Stimulated activated naive CD8-positive, alpha-beta T cell treated with anti-CD3 and anti-CD28 coated beads, Interleukin-15, amount 100 ng/mL, for 72 hours (primary cell): ENCODE results near the gene GLRA3.
"Not testable (repeated sequence)": the region's sequence is repeated elsewhere in the genome, so short reads cannot be mapped to it uniquely, and the experiment has no call there.

ENCODE experiments used
- ATAC-seq: fragments of 150-1000 bp; cut with Tn5 transposase; 2 replicates; pipeline ENCODE4 v1.10.0; 2021; ENCODE audit warnings: mild to moderate bottlenecking, moderate library complexity
- DNase-seq, 2 donors: peaks; one replicate each; pipeline ENCODE4 v3.0.0; 2021 to 2022
- H3K27ac Mint-ChIP-seq, 2 donors: one replicate each; pipeline ENCODE4 v1.8.0; 2022; ENCODE audit warnings: mild to moderate bottlenecking in 2 of 2, mixed read lengths in 2 of 2, moderate library complexity in 2 of 2
- H3K27me3 Mint-ChIP-seq: one replicate; pipeline ENCODE4 v1.8.0; 2022; ENCODE audit warnings: mixed read lengths
- H3K4me1 Mint-ChIP-seq: one replicate; pipeline ENCODE4 v1.8.0; 2022; ENCODE audit warnings: mild to moderate bottlenecking, mixed read lengths
- H3K4me3 Mint-ChIP-seq, 2 donors: one replicate each; pipeline ENCODE4 v1.8.0; 2022; ENCODE audit warnings: mild to moderate bottlenecking in 2 of 2, mixed read lengths in 2 of 2, moderate library complexity in 1 of 2
- H3K9me3 Mint-ChIP-seq, 2 donors: one replicate each; pipeline ENCODE4 v1.8.0; 2022; ENCODE audit warnings: mixed read lengths in 2 of 2

The GLRA3 gene

GRCh38 chr4:174848596-174848995 is 19.5 kb upstream of the GLRA3 start:
- no peak for DNase-seq
- Mint-ChIP-seq H3K9me3 (no peaks in the 10 kb centered on the region), H3K4me3 (no peak overlapping the region), H3K27ac (no peak overlapping the region), H3K27me3 (no peaks in the 10 kb centered on the region), H3K4me1 (no peaks in the 10 kb centered on the region)
- ATAC-seq = no peak

- H3K4me3 Mint-ChIP-seq = no peak overlapping the region
- no peaks in the 10 kb centered on the region for H3K9me3 Mint-ChIP-seq
- DNase-seq (no peak), ATAC-seq (no peak)
- H3K4me1 Mint-ChIP-seq = no peaks in the 10 kb centered on the region
- H3K27me3 Mint-ChIP-seq = no peaks in the 10 kb centered on the region
- H3K27ac Mint-ChIP-seq = no peak overlapping the region
Measured at GRCh38 chr4:174847801-174848427, 18.9 kb upstream of the GLRA3 start.

- Mint-ChIP-seq H3K9me3 (peaks cover 0 to 5% of the 10 kb centered on the region in 2 donors), H3K27ac (no peak overlapping the region), H3K27me3 (peaks cover 13% of the 10 kb centered on the region), H3K4me1 (no peaks in the 10 kb centered on the region), H3K4me3 (no peak overlapping the region)
- ATAC-seq (no peak), DNase-seq (no peak)
Measured at GRCh38 chr4:174835536-174835935, 6.5 kb upstream of the GLRA3 start.

GRCh38 chr4:174834477-174834876 is 5.4 kb upstream of the GLRA3 start:
- ATAC-seq = no peak
- Mint-ChIP-seq H3K27ac (no peak overlapping the region), H3K4me3 (no peak overlapping the region), H3K9me3 (peaks cover 0 to 5% of the 10 kb centered on the region in 2 donors), H3K4me1 (peaks cover 1% of the 10 kb centered on the region), H3K27me3 (peaks cover 20% of the 10 kb centered on the region)
- DNase-seq = no peak

GRCh38 chr4:174826660-174827059 is 2.4 kb downstream of the GLRA3 start:
- DNase-seq (no peak), ATAC-seq (no peak)
- H3K9me3 Mint-ChIP-seq = peaks cover 0 to 5% of the 10 kb centered on the region in 2 donors
- H3K27me3 Mint-ChIP-seq = peaks cover 20% of the 10 kb centered on the region
- no peak overlapping the region for H3K4me3 Mint-ChIP-seq
- no peak overlapping the region for H3K27ac Mint-ChIP-seq
- peaks cover 11% of the 10 kb centered on the region for H3K4me1 Mint-ChIP-seq

GRCh38 chr4:174815282-174815681 is 13.8 kb downstream of the GLRA3 start:
- no peaks in the 10 kb centered on the region for H3K4me1 Mint-ChIP-seq
- H3K27me3 Mint-ChIP-seq = no peaks in the 10 kb centered on the region
- ATAC-seq (no peak), DNase-seq (no peak)
- no peak overlapping the region for H3K4me3 Mint-ChIP-seq
- no peak overlapping the region for H3K27ac Mint-ChIP-seq
- peaks cover 0 to 8% of the 10 kb centered on the region in 2 donors for H3K9me3 Mint-ChIP-seq

- no peak overlapping the region for H3K27ac Mint-ChIP-seq
Measured at GRCh38 chr4:174813292-174813691, 15.8 kb downstream of the GLRA3 start.

GRCh38 chr4:174810834-174811233 is 18.2 kb downstream of the GLRA3 start:
- DNase-seq (no peak), ATAC-seq (no peak)
- Mint-ChIP-seq H3K9me3 (peaks cover 0 to 8% of the 10 kb centered on the region in 2 donors), H3K4me3 (no peak overlapping the region), H3K4me1 (no peaks in the 10 kb centered on the region), H3K27me3 (no peaks in the 10 kb centered on the region), H3K27ac (no peak overlapping the region)

More at GRCh38 chr4:174813292-174813691, 15.8 kb downstream of the GLRA3 start:
- H3K9me3 Mint-ChIP-seq = peaks cover 0 to 8% of the 10 kb centered on the region in 2 donors
- H3K4me3 Mint-ChIP-seq = no peak overlapping the region
- no peaks in the 10 kb centered on the region for H3K27me3 Mint-ChIP-seq
- DNase-seq (no peak), ATAC-seq (no peak)
- H3K4me1 Mint-ChIP-seq = no peaks in the 10 kb centered on the region

- no peaks in the 10 kb centered on the region for H3K27me3 Mint-ChIP-seq
- H3K27ac Mint-ChIP-seq = no peak overlapping the region
- H3K4me1 Mint-ChIP-seq = no peaks in the 10 kb centered on the region
- DNase-seq (no peak), ATAC-seq (no peak)
- H3K4me3 Mint-ChIP-seq = no peak overlapping the region
- no peaks in the 10 kb centered on the region for H3K9me3 Mint-ChIP-seq
Measured at GRCh38 chr4:174808836-174809235, 20.2 kb downstream of the GLRA3 start.

- H3K4me3 Mint-ChIP-seq = no peak overlapping the region
- H3K4me1 Mint-ChIP-seq = no peaks in the 10 kb centered on the region
- H3K9me3 Mint-ChIP-seq = no peaks in the 10 kb centered on the region
- DNase-seq (no peak), ATAC-seq (no peak)
- no peak overlapping the region for H3K27ac Mint-ChIP-seq
- H3K27me3 Mint-ChIP-seq = no peaks in the 10 kb centered on the region
Measured at GRCh38 chr4:174808119-174808518, 20.9 kb downstream of the GLRA3 start.

GRCh38 chr4:174805746-174806145 is 23.3 kb downstream of the GLRA3 start:
- ATAC-seq (no peak), DNase-seq (no peak)
- H3K27me3 Mint-ChIP-seq = no peaks in the 10 kb centered on the region
- no peak overlapping the region for H3K27ac Mint-ChIP-seq
- H3K9me3 Mint-ChIP-seq = peaks cover 6 to 7% of the 10 kb centered on the region in 2 donors
- H3K4me3 Mint-ChIP-seq = no peak overlapping the region
- no peaks in the 10 kb centered on the region for H3K4me1 Mint-ChIP-seq

- no peak for ATAC-seq
- Mint-ChIP-seq H3K4me1 (no peaks in the 10 kb centered on the region), H3K27ac (no peak overlapping the region)
Measured at GRCh38 chr4:174794543-174795094, 34.4 kb downstream of the GLRA3 start.

GRCh38 chr4:174789657-174790056 is 39.4 kb downstream of the GLRA3 start:
- Mint-ChIP-seq H3K4me1 (no peaks in the 10 kb centered on the region), H3K9me3 (no peaks in the 10 kb centered on the region), H3K4me3 (no peak overlapping the region), H3K27ac (no peak overlapping the region), H3K27me3 (no peaks in the 10 kb centered on the region)
- no peak for ATAC-seq
- no peak for DNase-seq

More at GRCh38 chr4:174794543-174795094, 34.4 kb downstream of the GLRA3 start:
- Mint-ChIP-seq H3K4me3 (no peak overlapping the region), H3K27me3 (no peaks in the 10 kb centered on the region), H3K9me3 (no peaks in the 10 kb centered on the region)
- no peak for DNase-seq

GRCh38 chr4:174778274-174778986 is 50.6 kb downstream of the GLRA3 start:
- not testable (repeated sequence) for H3K27ac Mint-ChIP-seq, H3K4me3 Mint-ChIP-seq, H3K4me1 Mint-ChIP-seq, DNase-seq, H3K9me3 Mint-ChIP-seq, H3K27me3 Mint-ChIP-seq, ATAC-seq

GRCh38 chr4:174775366-174775765 is 53.7 kb downstream of the GLRA3 start:
- ATAC-seq = no peak
- Mint-ChIP-seq H3K9me3 (no peaks in the 10 kb centered on the region), H3K4me1 (no peaks in the 10 kb centered on the region), H3K27ac (no peak overlapping the region), H3K4me3 (no peak overlapping the region), H3K27me3 (no peaks in the 10 kb centered on the region)
- no peak for DNase-seq

- no peaks in the 10 kb centered on the region for H3K9me3 Mint-ChIP-seq
- no peak overlapping the region for H3K4me3 Mint-ChIP-seq
- DNase-seq (no peak), ATAC-seq (no peak)
- H3K4me1 Mint-ChIP-seq = no peaks in the 10 kb centered on the region
- H3K27me3 Mint-ChIP-seq = no peaks in the 10 kb centered on the region
- no peak overlapping the region for H3K27ac Mint-ChIP-seq
Measured at GRCh38 chr4:174764105-174764729, 64.8 kb downstream of the GLRA3 start.
